Measurements from ENCODE around the gene DNAAF5.

Gene DNAAF5

GRCh38 chr7:831596-832166 lies 105.2 kb downstream of the DNAAF5 start:
- DNase-seq (ENCODE audit: low read depth), result peak; percentile 93
- peak overlapping the region; percentile 26 for H3K4me3 ChIP-seq (ENCODE audit: low read depth, low read length)
- TF ChIP-seq CTCF (conservative IDR thresholded peaks at IDR 0.05; ENCODE audit: low read depth, low read length), result no peak

- TF ChIP-seq CTCF (conservative IDR thresholded peaks at IDR 0.05; ENCODE audit: low read depth, low read length), result peak; percentile 23
- peak; percentile 90 for DNase-seq (ENCODE audit: low read depth)
- H3K4me3 ChIP-seq (ENCODE audit: low read depth, low read length), result peak within 1 kb of the TSS; percentile 26
These were observed 105.9 kb downstream of the DNAAF5 start, which contains the start of gene SUN1 for GRCh38 chr7:832167-832967. Gene SUN1 (plus strand): TSS chr7:832476. CDS start chr7:832525, 49 bp downstream.

GRCh38 chr7:832968-833424 lies 106.5 kb downstream of the DNAAF5 start:
- TF ChIP-seq CTCF (conservative IDR thresholded peaks at IDR 0.05; ENCODE audit: low read depth, low read length), result no peak

GRCh38 chr7:833601-834258 lies 107.2 kb downstream of the DNAAF5 start:
- no peak for DNase-seq (ENCODE audit: low read depth)
- no peak for TF ChIP-seq CTCF (conservative IDR thresholded peaks at IDR 0.05; ENCODE audit: low read depth, low read length)
- H3K4me3 ChIP-seq (ENCODE audit: low read depth, low read length), result no peak overlapping the region

More at GRCh38 chr7:832968-833424, 106.5 kb downstream of the DNAAF5 start:
- H3K4me3 ChIP-seq (ENCODE audit: low read depth, low read length), result no peak overlapping the region
- DNase-seq (ENCODE audit: low read depth), result no peak

GRCh38 chr7:834277-834676 lies 107.8 kb downstream of the DNAAF5 start:
- no peak overlapping the region for H3K4me3 ChIP-seq (ENCODE audit: low read depth, low read length)
- TF ChIP-seq CTCF (conservative IDR thresholded peaks at IDR 0.05; ENCODE audit: low read depth, low read length), result no peak
- no peak for DNase-seq (ENCODE audit: low read depth)

GRCh38 chr7:835021-835420 lies 108.5 kb downstream of the DNAAF5 start:
- TF ChIP-seq CTCF (conservative IDR thresholded peaks at IDR 0.05; ENCODE audit: low read depth, low read length), result no peak
- no peak overlapping the region for H3K4me3 ChIP-seq (ENCODE audit: low read depth, low read length)
- no peak for DNase-seq (ENCODE audit: low read depth)

All from choroid plexus epithelial cell (primary cell).